NCI-H1436 treated with DMSO at 0.1 percent for 48 hours (cell line): Measurements from ENCODE around the gene HPD.

Experiments used
- DNase-seq: peaks from one replicate; lab custom pipeline; 2025; lab: John Stamatoyannopoulos, UW

The HPD gene

DNA sequence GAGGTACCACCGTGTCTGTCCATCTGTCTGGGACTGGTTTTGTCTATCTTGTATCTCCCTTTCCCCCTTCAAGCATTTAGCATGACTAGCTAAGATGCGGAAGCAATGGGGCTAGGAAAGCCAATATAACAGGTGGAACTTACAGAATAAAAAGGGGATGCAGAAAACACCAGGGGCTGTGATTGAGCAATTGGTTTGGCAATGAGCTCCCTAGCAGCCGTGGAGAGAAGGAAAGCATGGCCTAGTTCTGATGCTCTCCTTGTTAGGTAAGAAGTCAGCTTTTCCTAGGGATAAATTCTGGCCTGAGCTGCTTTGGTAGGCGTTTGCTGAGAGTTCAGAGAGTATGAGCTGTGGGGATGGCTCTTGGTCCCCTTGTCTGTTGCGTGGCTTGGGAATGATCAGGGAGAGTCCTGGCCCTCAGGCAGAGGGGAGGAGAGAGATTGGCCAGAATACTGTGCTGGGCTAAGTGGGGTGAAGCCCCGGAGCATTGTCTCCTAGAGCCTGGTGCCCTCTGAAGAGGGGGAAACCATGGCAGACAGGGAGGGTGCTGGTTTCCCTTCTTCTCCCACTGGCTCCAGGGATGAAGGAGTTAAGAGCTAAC is 47.7 kb downstream of the HPD start:
- DNase-seq: no peak

DNA sequence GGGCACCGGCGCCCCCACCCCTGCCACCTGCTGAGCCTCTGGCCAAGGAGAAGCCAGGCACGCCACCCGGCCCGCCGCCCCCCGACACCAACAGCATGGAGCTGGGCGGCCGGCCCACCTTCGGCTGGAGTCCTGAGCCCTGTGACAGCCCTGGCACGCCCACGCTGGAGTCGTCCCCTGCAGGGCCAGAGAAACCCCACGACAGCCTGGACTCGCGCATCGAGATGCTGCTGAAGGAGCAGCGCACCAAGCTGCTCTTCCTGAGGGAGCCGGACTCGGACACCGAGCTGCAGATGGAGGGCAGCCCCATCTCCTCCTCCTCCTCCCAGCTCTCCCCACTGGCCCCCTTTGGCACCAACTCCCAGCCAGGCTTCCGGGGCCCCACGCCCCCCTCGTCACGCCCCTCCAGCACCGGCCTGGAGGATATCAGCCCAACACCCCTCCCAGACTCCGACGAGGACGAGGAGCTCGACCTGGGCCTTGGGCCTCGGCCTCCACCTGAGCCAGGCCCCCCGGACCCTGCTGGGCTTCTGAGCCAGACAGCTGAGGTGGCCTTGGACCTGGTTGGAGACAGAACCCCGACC is 48.3 kb downstream of the HPD start:
- no peak for DNase-seq

DNA sequence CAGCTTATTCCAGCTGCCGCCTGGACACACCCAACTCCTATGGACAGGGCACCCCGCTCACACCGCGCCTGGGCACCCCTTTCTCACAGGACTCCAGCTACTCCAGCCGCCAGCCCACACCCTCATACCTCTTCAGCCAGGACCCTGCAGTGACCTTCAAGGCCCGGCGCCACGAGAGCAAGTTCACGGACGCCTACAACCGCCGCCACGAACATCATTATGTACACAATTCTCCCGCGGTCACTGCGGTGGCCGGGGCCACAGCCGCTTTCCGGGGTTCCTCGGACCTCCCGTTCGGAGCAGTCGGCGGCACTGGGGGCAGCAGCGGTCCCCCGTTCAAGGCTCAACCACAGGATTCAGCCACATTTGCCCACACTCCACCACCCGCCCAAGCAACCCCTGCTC is 48.9 kb downstream of the HPD start:
- no peak for DNase-seq

DNA sequence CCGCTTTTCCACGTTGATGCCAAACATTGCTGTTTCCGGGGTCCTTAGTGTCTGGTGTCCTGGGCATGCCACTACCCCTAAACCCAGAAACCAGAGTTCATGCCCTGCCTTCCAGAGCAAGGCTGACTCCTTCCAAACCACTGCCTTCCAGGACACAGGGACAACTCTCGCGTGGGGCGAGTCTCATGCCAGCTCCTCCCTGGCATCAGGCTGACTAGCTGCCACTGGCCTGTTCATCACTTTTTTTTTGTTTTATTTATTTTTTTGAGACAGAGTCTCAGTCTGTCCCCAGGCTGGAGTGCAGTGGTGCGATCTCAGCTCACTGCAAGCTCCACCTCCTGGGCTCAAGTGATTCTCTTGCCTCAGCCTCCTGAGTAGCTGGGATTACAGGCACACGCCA is 50.0 kb downstream of the HPD start:
- DNase-seq: no peak

DNA sequence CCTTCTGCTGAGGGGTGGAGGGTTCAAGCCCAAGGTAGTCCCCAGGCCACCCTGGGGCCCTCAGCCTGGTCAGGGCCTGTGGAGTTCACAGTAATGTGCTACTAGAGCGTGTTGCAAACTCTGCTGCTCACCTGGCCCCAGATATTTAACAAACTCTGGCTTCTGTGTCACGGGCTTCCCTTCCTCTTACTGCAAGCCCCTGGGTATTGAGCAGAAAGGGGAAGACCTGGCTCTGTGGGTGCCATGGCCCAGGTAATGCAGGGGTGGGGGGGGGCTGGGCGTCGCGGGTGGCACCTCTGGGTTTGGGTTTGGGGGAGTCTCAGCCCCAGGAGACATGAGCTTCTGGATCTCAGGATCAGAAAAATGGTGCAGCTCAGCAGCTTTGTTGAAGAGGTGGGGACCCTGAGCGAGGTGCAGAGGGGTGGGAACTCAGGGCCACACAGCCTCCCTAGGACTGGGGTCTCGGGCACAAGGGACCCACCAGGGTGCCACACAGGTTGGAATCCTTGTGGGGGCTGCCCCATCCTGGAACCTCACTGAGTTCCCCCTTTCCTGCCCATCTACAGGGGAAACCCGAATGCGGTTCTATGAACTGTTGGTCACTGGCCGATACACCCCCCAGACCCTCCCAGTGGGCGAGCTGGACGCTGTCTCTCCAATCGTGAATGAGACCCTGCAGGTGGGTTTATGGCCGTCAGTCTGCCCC is 50.9 kb downstream of the HPD start:
- DNase-seq: no peak

DNA sequence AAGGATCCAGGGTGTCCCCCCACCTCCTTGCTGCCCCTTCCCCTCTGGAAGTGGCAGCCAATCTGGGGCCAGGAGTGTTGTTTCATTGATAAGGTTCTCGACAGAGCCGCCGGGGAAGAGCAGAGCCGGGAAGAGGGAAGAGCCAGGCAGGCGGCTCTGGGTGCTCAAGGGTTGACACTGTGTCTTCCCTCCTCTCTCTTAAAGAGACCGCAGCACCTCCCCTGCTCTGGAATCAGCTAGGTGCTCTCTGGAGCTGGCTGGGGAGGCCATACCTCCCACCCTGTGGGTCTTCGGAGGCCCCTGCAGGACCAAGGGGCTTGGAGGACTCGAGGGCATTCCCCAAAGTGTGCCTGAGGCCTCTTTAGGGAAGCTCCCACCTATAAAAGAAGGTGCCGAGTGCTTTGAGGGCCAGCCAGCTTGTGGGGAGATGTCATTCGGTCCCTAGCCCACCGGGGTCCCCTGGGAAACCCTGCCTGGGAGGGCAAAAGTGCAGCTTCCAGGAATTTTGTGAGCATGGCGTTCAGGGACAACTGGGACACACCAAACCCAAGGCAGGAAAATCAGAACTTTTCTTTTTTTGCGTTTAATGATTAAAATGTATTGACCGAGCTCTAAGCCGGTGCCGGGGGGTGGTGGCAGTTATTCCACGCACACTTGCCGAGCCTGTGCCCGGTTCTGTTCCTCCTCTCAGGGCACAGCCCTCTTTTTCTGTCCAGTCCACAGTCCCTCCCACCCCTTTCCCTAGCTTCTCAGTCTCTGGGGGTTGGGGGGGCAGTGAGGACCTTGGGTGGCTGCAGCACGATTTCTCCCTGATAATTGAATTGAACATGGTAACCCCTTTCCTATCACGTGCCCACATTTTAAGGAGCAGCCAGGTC is 51.9 kb downstream of the HPD start:
- no peak for DNase-seq

DNA sequence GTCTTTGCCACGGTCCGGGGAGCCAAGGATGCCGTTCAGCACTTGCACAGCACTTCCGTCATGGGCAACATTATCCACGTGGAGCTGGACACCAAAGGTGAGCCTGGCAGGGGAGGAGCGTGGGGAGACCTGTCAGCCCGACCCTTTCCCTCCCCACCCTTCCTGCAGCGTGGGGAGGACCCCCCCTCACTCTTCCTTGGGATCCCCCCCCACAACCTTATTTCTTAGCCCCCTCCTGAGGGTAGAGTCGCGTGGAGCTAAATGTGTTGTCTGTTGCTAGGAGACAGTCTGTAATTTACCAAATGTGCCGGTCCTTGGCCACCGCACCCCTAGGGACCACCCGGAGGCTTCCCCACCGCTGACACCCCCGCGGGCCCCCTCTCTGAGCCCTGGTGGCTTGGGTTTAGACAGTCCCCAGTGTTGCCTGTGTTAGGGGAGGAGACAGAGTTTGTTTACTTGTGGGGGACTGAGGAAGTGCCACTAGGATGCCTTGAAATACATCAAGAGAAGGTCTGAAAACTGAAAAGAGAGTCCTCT is 52.6 kb downstream of the HPD start:
- no peak for DNase-seq

DNA sequence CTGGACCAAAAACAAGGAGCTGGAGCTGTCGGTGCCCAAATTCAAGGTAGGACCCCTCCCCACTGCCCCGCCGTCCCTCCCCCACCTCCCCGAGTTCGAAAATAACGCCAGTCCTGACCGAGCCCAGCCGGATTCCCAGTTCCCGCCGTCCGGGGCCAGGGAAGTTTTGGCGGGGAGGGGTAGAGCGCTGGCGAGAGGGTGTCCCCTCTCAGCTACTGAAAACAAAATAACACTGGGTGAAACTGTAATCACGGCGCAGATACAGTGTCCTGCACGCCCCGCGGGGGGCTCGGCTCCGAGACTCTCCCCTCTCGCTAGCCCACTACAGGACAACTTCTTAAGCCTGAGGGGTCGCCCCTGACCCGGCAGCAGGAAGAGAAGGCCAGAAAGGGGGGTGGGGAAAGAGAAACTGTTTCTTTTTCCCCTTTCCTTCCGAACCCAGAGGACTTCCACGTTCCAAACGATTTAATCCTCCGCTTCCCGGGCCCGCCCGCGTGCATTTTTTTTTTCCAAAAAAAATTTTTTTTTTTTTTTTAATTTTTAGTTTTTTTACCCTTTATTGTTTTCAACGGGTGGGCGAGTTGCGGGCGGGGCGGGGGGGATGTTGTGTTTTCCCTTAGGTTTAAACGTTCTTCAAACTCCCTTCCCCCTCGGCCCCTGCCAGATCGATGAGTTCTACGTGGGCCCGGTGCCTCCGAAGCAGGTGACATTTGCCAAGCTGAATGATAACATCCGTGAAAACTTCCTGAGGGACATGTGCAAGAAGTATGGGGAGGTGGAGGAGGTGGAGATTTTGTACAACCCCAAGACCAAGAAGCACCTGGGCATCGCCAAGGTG is 53.3 kb downstream of the HPD start:
- DNase-seq: no peak

DNA sequence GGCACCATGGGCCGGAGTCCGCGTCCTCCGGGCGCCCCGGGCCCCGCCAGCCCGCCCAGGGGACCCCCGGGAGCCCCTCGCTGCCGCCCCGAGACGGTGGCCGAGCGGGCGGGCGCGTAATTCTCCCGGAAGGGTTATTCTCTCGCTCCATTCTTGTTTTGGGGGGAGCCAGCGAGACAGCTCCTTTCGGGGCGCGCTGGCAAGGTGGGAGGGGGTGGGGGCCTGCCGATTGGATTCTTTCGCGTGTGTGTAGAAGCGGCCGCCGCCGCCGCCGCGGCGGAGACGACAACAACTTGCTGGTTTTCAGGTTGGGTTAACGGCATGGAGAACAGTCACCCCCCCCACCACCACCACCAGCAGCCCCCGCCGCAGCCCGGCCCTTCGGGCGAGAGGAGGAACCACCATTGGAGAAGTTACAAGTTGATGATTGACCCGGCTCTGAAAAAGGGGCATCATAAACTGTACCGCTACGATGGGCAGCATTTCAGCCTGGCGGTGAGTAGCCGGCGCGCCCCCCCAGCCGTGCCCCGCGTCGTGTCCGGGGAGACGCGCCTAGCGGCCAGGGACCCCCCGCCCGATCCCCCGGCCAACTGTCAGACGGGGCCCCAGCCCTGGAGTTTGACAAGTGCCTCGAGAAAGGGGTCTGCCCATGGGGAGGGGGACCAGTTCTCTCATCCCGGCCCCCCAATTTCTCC is 54.1 kb downstream of the HPD start:
- DNase-seq: no peak

DNA sequence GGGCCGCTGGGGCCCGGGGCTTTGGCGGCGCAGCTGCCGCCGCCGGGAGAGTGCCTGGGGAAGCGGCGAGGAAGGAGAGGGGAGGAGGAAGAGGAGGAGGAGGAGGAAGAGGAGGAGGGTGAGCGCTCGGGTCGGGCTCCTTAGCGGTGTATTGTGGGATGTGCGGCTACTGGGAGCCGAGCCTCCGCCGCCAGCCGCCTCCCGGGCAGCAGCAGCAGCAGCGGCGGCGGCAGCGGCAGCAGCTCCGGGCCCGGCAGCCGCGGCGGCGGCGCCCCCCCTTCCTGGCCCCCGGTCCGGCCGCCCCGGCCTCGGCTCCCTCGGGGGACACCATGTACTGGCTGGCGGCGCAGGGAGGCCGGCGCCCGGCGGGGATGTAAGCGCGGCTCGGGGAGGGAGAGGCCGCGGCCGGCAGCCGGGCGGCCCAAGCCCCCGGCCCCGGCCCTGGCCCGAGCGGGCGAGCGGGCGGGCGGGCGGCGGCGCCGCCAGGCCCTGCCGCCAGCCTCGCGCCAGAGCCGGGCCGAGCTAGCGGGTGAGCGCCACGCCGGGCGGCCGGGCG is 54.7 kb downstream of the HPD start, which contains the start of gene SETD1B:
TSS of gene SETD1B (plus strand) at position 149 of the 556 bp plus-strand sequence. CDS start 729 bp downstream, outside the sequence.
- no peak for DNase-seq

DNA sequence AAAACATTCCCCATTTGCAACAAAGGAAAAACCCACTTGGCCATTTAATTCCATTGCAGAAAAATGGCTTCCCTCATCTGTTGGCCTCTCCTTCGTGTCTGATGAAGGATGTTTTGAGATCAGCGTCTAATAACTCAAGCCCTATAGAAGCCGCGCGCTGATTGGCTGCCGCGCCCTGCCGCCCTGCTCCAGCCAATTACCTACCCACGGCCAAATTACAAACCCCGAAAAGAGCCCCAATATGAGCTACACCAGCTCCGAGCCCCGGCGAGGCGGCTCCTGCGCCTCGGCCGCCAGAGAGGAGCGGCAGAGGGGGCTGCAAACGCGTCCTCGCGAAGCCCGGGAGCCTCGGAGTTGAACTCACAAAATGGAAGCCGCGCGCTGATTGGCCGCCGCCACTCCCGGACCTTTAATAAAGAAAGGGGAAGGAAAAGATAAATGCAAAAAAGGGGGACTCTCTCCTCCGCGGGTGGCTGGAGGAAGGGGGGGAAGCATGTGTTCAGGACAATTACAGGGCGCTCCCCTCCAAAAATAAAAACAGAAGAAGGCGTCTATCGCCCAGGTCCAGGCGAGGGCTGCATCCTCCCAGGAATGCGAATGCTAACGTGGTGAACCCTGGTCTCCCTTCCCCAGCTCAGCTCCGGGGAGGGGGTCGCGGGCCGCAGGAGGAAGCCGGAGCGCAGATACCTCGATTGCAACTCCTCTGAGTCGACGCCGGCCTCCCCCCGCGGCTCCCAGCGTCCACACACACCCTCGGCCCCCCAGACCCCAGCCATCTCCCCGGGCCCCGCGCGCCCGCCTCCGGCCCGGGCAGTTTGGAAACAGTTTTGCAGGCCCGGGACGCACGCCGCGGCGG is 55.6 kb downstream of the HPD start:
- peak; percentile 90 for DNase-seq

DNA sequence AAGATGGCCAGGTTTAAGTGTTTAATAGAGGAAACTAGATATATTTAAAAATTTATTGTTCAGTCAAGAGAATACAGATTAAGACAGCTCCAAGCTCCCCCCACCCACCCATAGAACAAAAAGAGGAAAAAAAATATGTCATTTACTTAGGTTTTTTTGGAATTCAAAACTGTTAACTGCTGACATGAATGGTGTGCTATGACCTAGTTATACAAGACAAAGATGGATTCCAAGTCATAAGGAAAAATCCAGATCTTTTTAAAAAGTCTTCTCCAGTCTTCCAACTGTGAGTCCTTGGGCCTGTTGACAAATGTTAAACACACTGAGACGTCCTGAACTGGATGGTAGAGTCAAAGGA is 56.2 kb downstream of the HPD start:
- no peak for DNase-seq

DNA sequence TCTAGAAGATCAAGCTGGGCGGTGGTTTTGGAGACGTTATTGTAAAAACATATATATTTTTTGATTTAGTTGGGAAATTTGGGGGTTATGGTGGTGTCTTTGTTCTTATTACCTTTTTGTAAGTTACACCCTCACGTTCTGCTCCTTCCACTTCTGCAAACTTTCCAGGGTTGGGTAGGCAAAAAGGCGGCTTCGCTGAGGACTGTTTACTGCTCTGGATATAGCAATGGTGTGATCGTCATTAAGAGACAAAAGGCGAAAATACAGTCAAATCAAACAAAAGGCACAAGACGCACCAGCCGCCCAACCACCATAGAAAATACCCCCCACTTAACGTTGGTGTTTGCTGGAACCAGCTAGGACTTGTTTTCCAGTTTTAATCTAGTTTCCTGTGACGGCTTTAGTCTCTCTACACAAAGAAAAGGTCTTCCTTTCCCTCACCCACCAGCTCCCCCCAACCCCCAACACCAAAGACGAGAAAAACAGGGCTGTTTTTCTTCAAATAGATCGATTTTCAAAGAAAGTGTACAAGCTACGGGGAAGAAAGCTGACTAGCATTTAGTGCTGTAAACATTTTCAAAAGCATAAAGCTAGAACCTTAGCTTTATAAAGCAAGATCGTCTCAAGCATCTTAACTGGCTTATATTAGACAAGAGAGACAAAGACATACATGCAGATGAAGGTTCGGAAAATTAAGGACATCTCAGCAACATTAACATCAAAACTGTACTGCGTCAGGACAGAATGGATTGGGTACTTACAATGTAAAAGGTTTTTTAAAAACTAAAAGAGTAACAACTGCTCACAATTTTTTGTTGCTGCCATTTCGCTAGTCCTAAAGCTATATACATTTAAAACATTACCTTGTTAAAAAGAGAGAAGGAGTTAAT is 56.8 kb downstream of the HPD start:
- no peak for DNase-seq

DNA sequence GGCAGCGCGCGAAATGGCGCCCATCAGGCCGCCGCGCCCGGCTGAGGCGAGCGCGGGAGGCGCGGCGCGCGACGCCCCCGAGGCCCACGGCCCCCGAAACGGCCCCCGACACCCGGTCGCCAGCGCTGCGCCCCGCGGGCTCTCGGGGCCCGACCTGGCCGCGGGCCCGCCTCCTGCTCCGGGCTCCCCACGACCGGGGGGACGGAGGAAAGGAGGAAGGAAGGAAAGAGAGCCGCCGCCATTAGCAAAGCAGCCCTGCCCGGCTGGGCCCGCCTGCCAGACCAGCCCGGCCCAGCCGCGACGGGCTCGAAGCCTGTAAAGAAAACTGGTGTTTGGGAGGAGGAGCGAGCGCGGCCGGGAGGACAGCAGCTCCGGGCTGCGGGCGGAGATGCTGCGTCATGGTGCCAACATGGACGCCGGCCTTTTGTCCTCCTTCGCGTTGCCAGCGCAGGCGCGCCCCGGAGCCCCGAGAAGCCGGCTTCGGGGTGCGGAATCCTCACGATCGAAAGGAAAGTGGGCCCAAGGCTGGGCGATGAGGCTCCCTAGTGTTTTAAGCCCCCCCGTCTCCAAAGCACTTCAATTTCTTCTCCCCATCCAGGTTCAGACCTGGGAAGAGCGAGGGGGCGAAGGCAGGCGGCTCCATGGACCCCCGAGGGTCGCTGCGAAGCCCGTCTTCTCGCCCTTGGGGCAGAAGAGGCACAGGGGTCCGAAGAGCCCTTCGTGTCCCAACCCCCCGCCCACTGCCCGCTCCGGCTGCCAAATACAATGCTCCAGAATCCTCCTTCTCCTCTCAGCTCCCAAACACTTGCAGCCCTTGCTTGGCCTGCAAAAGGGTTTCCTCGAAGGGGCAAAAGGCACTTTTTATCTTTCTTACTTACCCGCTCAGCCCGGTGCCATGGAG is 57.7 kb downstream of the HPD start:
- DNase-seq: no peak

DNA sequence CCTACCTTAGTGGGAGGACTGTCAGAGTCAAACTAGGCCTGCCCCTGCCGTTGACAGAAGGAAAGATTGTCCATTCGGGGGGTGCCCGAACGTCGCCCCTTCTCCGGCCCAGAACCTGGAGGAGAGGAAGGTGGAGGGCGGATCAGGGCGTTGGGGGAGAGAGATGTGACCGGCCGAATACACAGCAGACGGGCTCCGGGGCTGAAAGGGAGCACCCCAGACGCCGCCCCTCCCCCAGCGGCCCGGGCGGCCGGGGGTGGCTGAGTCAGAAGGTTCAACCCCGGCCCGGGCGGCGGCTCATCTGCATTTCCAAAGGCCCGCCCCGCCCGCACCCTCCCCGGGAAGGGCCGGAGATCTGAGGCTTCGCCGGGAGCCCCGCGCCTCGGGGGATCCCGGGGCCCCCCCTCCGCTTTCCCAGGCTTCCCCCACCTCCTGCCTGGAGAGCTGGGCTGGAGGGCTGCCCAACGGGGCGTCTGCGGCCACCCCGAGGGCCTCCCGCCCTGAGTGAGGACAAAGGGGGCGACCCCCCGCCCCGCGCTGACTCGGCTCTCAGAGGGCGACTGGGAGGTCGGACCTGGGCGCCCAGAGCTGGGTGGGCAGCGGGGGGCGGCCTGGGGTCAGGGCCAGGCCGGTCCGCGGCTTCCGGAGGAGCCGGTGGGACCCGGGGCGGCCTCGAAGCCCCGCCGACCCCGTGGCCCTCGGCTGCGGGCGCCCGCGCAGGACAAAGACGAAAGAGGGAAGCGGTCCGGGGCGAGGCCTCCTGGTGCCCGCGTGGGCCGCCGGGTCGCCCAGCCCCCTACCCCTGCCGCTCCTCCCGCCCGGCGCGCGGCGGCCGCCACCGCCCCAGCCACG is 58.6 kb downstream of the HPD start:
- DNase-seq: no peak

DNA sequence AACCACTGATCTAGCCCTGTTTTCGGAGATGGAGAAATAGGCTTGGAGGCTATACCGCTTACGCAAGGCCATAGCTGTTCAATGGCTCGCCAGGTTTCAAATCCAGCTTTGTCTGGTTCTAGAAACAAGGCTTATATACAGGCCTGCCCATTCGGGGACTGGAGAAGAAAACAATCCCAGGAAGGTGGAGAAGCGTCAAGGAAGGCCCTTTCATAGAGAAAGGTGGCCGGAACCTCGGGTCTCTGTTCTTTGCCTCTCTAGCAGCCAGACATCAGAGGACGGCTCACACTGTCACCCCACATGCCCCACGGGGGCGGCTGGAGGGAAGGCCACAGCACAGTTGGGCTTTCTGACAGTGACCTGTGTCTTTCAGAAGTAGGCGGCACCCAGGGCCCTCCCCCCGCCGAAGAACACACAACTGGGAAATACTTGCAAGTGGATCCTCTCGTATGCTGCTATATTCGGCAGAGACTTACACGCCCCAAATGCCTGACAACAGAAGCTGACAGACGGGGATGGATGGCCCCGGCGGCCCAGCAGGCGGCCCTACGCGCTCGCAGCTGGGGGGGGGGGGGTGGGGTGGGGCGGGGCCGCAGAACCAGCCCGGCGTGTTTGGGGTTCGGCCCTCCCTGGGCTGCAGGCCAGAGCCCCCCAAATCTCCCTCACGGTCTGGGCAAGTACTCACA is 59.4 kb downstream of the HPD start:
- peak; percentile 62 for DNase-seq
